WTC11 (cell line): Measurements from ENCODE around the gene GRPEL2. TPM values are rescaled to one million over a fixed set of nuclear protein-coding genes. Genes with fewer than 3 reads are reported as not detected.

Experiments
- ATAC-seq: fragments of 200-7000 bp; cut with Tn5 transposase; 2 replicates; pipeline ENCODE4 v1.10.0; 2021; ENCODE audit warnings: mild to moderate bottlenecking, moderate library complexity
- CTCF ChIA-PET: fragments of 300-600 bp; sonication (Branson Sonifier 250); formaldehyde crosslinking; loops from one replicate; lab custom pipeline; 2021; ENCODE audit warnings: antibody characterized with exemption; lab: Charles Lee
- POLR2A ChIA-PET: fragments of 350-600 bp; sonication (Branson Sonifier 250); formaldehyde crosslinking; loops from one replicate; lab custom pipeline; 2021; ENCODE audit warnings: antibody characterized with exemption; lab: Charles Lee
- DNase-seq: peaks from one replicate; pipeline ENCODE4 v3.0.0; 2021; ENCODE audit warnings: low spot score
- H3K27ac Mint-ChIP-seq: 2 replicates; pipeline ENCODE4 v1.8.0; 2021; ENCODE audit warnings: mixed read lengths
- H3K27me3 Mint-ChIP-seq: 2 replicates; pipeline ENCODE4 v1.8.0; 2021; ENCODE audit warnings: low read depth, mild to moderate bottlenecking, moderate library complexity, mixed read lengths
- H3K36me3 Mint-ChIP-seq: 2 replicates; pipeline ENCODE4 v1.8.0; 2021; ENCODE audit warnings: mixed read lengths
- H3K4me1 Mint-ChIP-seq: 2 replicates; pipeline ENCODE4 v1.8.0; 2022; ENCODE audit warnings: mixed read lengths
- H3K4me3 Mint-ChIP-seq: 2 replicates; pipeline ENCODE4 v1.8.0; 2021; ENCODE audit warnings: mild to moderate bottlenecking, moderate library complexity, mixed read lengths
- H3K9me3 Mint-ChIP-seq: 2 replicates; pipeline ENCODE4 v1.8.0; 2021; ENCODE audit warnings: mixed read lengths
- AFF4 ChIP-seq: sonication (generic); formaldehyde crosslinking; IDR thresholded peaks from 2 replicates; pipeline ENCODE4 v1.8.1; 2023; ENCODE audit warnings: mild to moderate bottlenecking, missing genetic modification reagents, borderline replicate concordance
- ATF2 ChIP-seq: sonication (generic); formaldehyde crosslinking; IDR thresholded peaks from 2 replicates; pipeline ENCODE4 v1.8.1; 2022; ENCODE audit warnings: low read depth, missing genetic modification reagents, borderline replicate concordance
- E2F1 ChIP-seq: sonication (generic); formaldehyde crosslinking; IDR thresholded peaks from 2 replicates; pipeline ENCODE4 v1.8.0; 2022; ENCODE audit warnings: mild to moderate bottlenecking, missing genetic modification reagents
- FOXP4 ChIP-seq: sonication (generic); formaldehyde crosslinking; IDR thresholded peaks from 2 replicates; pipeline ENCODE4 v1.8.0; 2022; ENCODE audit warnings: mild to moderate bottlenecking, missing genetic modification reagents
- MYBL2 ChIP-seq: sonication (generic); formaldehyde crosslinking; IDR thresholded peaks from 2 replicates; pipeline ENCODE4 v1.8.1; 2023; ENCODE audit warnings: mild to moderate bottlenecking, moderate library complexity, missing genetic modification reagents
- NFE2L1 ChIP-seq: sonication (generic); formaldehyde crosslinking; IDR thresholded peaks from 2 replicates; pipeline ENCODE4 v1.8.1; 2023; ENCODE audit warnings: missing genetic modification reagents
- NFYB ChIP-seq: sonication (generic); formaldehyde crosslinking; conservative IDR thresholded peaks from 2 replicates; pipeline ENCODE4 v1.8.0; 2022; ENCODE audit warnings: low read depth, missing genetic modification reagents
- PRRX2 ChIP-seq: fragments of 250-450 bp; sonication (Bioruptor Pico); IDR thresholded peaks from 2 replicates; pipeline ENCODE4 v1.8.0; 2021; ENCODE audit warnings: mild to moderate bottlenecking
- SMAD3 ChIP-seq: sonication (generic); formaldehyde crosslinking; IDR thresholded peaks from 2 replicates; pipeline ENCODE4 v1.8.0; 2022; ENCODE audit warnings: missing genetic modification reagents, mild to moderate bottlenecking, borderline replicate concordance
- SP1 ChIP-seq: sonication (generic); formaldehyde crosslinking; conservative IDR thresholded peaks from 2 replicates; pipeline ENCODE4 v1.8.1; 2022; ENCODE audit warnings: missing genetic modification reagents
- USF2 ChIP-seq: sonication (generic); formaldehyde crosslinking; IDR thresholded peaks from 2 replicates; pipeline ENCODE4 v1.8.1; 2023; ENCODE audit warnings: mild to moderate bottlenecking, missing genetic modification reagents, moderate library complexity
- ZBTB21 ChIP-seq: sonication (generic); formaldehyde crosslinking; IDR thresholded peaks from 2 replicates; pipeline ENCODE4 v1.8.1; 2023; ENCODE audit warnings: mild to moderate bottlenecking, missing genetic modification reagents, borderline replicate concordance
- ZNF232 ChIP-seq: sonication (generic); formaldehyde crosslinking; IDR thresholded peaks from 2 replicates; pipeline ENCODE4 v1.8.0; 2022; ENCODE audit warnings: mild to moderate bottlenecking, missing genetic modification reagents
- ZNF281 ChIP-seq: sonication (generic); formaldehyde crosslinking; IDR thresholded peaks from 2 replicates; pipeline ENCODE4 v1.8.0; 2023; ENCODE audit warnings: mild to moderate bottlenecking, missing genetic modification reagents
- ZNF425 ChIP-seq: fragments of 250-450 bp; sonication (Bioruptor Pico); conservative IDR thresholded peaks from 2 replicates; pipeline ENCODE4 v1.9.0; 2021; ENCODE audit warnings: mild to moderate bottlenecking
- total RNA-seq: library from RNA; stranded (reverse); gene quantifications from 3 replicates; pipeline ENCODE4 v1.2.3, GENCODE V29; 2021

GRPEL2 gene
- total RNA-seq, 1 experiment from 2014 or later = 48.6 TPM

GRCh38 chr5:149362541-149362940, 17.2 kb downstream of the GRPEL2 start:
- no peak for ATAC-seq
- DNase-seq = no peak
- TF ChIP-seq NFE2L1 (CRISPR knock-in tag) (no peak), ZNF281 (no peak), PRRX2 (CRISPR knock-in tag) (no peak), ATF2 (CRISPR knock-in tag) (no peak), USF2 (CRISPR knock-in tag) (no peak), SMAD3 (CRISPR knock-in tag) (no peak), ZNF232 (CRISPR knock-in tag) (no peak), ZBTB21 (CRISPR knock-in tag) (no peak), NFYB (CRISPR knock-in tag) (no peak), MYBL2 (CRISPR knock-in tag) (no peak), AFF4 (CRISPR knock-in tag) (no peak), ZNF425 (CRISPR knock-in tag) (no peak), SP1 (CRISPR knock-in tag) (no peak), E2F1 (CRISPR knock-in tag) (no peak), FOXP4 (CRISPR knock-in tag) (no peak)
- CTCF ChIA-PET = no interaction called here
- POLR2A ChIA-PET = no interaction called here
- no peak overlapping the region for H3K4me3 Mint-ChIP-seq
- H3K27me3 Mint-ChIP-seq = peaks cover 3% of the 10 kb centered on the region; the same call in 1 of the 2 replicates
- H3K4me1 Mint-ChIP-seq = peaks cover 15% of the 10 kb centered on the region
- H3K9me3 Mint-ChIP-seq = no peaks in the 10 kb centered on the region
- H3K36me3 Mint-ChIP-seq = no peaks in the 10 kb centered on the region
- H3K27ac Mint-ChIP-seq = peak overlapping the region; percentile 62; the same call in 1 of the 2 replicates
